Measurements from ENCODE around the gene ARHGAP10. TPM values are rescaled to one million over a fixed set of nuclear protein-coding genes. Genes with fewer than 3 reads are reported as not detected.

Gene ARHGAP10
- total RNA-seq, 4 donors from 2014 or later, result 26.5 to 117 (median 29.7) TPM

DNA sequence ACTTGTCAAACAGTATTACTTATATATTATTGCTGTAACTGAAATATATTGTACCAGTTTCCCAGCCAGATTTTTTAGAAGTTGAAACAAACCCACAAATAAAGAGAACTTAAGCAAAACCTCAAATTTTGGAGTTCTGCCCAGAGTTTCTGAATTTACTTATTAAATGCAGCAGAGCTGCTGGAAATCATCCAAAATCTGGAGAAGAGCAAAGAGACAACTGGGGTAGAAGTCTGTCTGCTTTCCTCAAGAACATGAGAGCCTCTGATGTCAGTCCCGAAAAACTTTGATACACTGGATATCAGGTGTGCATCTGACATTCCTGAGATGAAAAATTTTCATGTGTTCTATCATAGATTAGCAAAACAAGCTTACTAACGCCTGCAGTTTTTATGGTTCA is 384.4 kb downstream of the ARHGAP10 start:
- no peaks in the 10 kb centered on the region for H3K9me3 ChIP-seq
- H3K36me3 ChIP-seq, result peaks cover 0 to 37% (median 0%) of the 10 kb centered on the region in 3 donors
- no peak overlapping the region for H3K4me3 ChIP-seq
- TF ChIP-seq, protein P1, sequence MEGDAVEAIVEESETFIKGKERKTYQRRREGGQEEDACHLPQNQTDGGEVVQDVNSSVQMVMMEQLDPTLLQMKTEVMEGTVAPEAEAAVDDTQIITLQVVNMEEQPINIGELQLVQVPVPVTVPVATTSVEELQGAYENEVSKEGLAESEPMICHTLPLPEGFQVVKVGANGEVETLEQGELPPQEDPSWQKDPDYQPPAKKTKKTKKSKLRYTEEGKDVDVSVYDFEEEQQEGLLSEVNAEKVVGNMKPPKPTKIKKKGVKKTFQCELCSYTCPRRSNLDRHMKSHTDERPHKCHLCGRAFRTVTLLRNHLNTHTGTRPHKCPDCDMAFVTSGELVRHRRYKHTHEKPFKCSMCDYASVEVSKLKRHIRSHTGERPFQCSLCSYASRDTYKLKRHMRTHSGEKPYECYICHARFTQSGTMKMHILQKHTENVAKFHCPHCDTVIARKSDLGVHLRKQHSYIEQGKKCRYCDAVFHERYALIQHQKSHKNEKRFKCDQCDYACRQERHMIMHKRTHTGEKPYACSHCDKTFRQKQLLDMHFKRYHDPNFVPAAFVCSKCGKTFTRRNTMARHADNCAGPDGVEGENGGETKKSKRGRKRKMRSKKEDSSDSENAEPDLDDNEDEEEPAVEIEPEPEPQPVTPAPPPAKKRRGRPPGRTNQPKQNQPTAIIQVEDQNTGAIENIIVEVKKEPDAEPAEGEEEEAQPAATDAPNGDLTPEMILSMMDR (IDR thresholded peaks at IDR 0.05), result no peak
- no peak for TF ChIP-seq POLR2A (IDR thresholded peaks at IDR 0.05)
- intact Hi-C loops (cut with DNase I), result no loop called here
- 16 to 22% methylated on average over 2 of the region's 2 CpGs for WGBS, 2 donors
- DNase-seq, result no peak
- peaks cover 0 to 18% (median 0%) of the 10 kb centered on the region in 3 donors for H3K4me1 ChIP-seq
- no peaks in the 10 kb centered on the region for H3K27me3 ChIP-seq
- no peak overlapping the region for H3K27ac ChIP-seq

DNA sequence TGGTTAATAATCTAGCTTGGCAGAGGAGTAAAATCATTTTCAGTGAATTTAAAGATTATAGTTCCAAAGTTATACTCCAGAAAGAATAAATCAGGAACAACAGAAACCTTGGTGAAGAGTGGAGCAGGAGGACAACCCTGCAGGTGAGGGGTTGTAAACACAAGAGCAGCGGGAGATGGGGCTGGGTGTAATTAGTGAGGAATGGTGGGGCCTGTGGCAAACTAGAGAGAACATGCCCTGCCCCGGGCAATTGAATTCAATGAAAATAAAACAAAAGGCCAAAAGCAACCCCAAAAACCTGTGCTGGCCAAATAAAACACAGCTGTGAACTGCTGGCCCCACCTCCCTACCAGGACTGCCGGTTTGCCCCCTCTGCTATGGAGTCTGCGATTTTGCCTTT is 385.1 kb downstream of the ARHGAP10 start:
- 42 to 54% methylated on average over 4 of the region's 4 CpGs for WGBS, 2 donors
- Histone ChIP-seq H3K4me1 (peaks cover 0 to 18% (median 0%) of the 10 kb centered on the region in 3 donors), H3K27me3 (no peaks in the 10 kb centered on the region), H3K27ac (no peak overlapping the region), H3K36me3 (peaks cover 0 to 37% (median 0%) of the 10 kb centered on the region in 3 donors), H3K9me3 (no peaks in the 10 kb centered on the region), H3K4me3 (no peak overlapping the region)
- intact Hi-C loops (cut with DNase I), result no loop called here
- TF ChIP-seq, protein P1 (IDR thresholded peaks at IDR 0.05), result no peak
- no peak for TF ChIP-seq POLR2A (IDR thresholded peaks at IDR 0.05)
- DNase-seq, result no peak

DNA sequence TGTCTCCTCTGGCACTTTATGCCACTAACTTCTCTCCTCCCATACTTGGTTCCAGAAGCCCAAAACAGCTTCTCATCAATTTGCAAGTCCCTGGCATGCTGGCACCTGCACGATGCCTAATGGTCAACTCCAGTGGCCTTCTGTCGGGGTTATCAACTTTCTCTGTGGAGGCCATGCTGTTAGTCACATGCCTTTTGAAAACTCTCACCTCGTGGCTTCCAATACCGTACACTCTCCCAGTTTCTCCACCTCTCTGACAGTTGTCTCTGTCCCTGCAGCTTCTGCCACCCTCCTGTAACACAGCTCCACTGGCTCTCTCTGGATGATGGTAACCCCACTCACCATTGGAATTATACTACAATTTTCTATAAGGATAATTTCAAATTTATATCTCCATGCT is 386.3 kb downstream of the ARHGAP10 start:
- WGBS, 2 donors, result 87 to 91% methylated on average over 4 of the region's 4 CpGs
- Histone ChIP-seq H3K27ac (no peak overlapping the region), H3K36me3 (peaks cover 0 to 26% (median 0%) of the 10 kb centered on the region in 3 donors), H3K4me1 (peaks cover 0 to 18% (median 0%) of the 10 kb centered on the region in 3 donors), H3K9me3 (peaks cover 0 to 8% (median 3%) of the 10 kb centered on the region in 3 donors), H3K4me3 (no peak overlapping the region), H3K27me3 (no peaks in the 10 kb centered on the region)
- DNase-seq, result no peak
- intact Hi-C loops (cut with DNase I), result no loop called here
- no peak for TF ChIP-seq POLR2A (IDR thresholded peaks at IDR 0.05)
- TF ChIP-seq, protein P1 (IDR thresholded peaks at IDR 0.05), result no peak

DNA sequence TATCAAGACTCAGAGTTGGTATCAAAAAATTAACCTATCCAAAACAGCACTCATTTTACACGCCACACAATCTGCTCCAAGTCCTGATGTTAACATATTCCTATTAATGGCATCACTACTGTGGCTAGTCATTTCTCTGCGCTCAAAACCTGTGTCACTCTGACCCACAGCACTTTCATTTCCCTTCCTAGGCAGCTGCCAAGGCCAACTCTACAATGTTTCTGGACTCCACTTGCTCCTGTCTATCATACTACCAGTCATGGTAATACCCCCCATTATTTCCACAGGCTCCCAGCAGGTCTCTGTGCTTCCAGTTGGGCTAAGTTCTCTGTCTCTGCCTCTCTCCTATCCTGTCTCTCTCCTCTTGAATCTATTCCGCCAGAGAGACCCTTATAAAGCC is 386.7 kb downstream of the ARHGAP10 start:
- 85 to 88% methylated on average over 3 of the region's 3 CpGs for WGBS, 2 donors
- intact Hi-C loops (cut with DNase I), result no loop called here
- Histone ChIP-seq H3K27me3 (no peaks in the 10 kb centered on the region), H3K36me3 (peaks cover 0 to 22% (median 0%) of the 10 kb centered on the region in 3 donors), H3K4me3 (no peak overlapping the region), H3K4me1 (peaks cover 0 to 18% (median 0%) of the 10 kb centered on the region in 3 donors), H3K9me3 (peaks cover 0 to 13% (median 8%) of the 10 kb centered on the region in 3 donors), H3K27ac (no peak overlapping the region)
- TF ChIP-seq POLR2A (IDR thresholded peaks at IDR 0.05), result no peak
- TF ChIP-seq, protein P1 (IDR thresholded peaks at IDR 0.05), result no peak
- no peak for DNase-seq

DNA sequence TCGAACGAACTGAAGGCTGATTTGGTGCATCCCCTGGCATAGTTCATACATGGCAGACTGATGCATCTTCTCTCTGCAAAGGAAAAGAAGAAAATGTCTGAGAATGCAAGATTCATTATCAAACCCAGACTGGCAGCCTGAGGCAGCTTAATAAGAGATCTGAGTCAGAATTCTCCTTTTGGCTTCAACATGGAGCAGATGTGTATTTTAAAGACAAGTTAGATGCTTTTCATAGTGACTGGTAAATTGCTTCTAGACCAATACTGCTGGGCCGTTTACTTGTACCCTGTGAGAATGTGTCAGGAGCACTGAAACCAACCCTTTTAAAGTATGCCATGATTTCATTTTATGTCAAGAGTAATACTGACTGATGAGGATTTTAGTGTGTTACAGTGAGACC is 388.3 kb downstream of the ARHGAP10 start:
- H3K9me3 ChIP-seq, result peaks cover 0 to 28% (median 20%) of the 10 kb centered on the region in 3 donors
- WGBS, 2 donors, result 65 to 73% methylated on average over 3 of the region's 3 CpGs
- no peak overlapping the region for H3K4me3 ChIP-seq
- H3K4me1 ChIP-seq, result peaks cover 0 to 18% (median 0%) of the 10 kb centered on the region in 3 donors
- DNase-seq, result no peak
- no peak for TF ChIP-seq POLR2A (IDR thresholded peaks at IDR 0.05)
- TF ChIP-seq, protein P1 (IDR thresholded peaks at IDR 0.05), result no peak
- no peak overlapping the region for H3K27ac ChIP-seq
- intact Hi-C loops (cut with DNase I), result no loop called here
- H3K36me3 ChIP-seq, result peaks cover 0 to 17% (median 0%) of the 10 kb centered on the region in 3 donors
- H3K27me3 ChIP-seq, result no peaks in the 10 kb centered on the region

Small RNA genes within 50 kb of the gene (small RNA-seq; reads per million reads assigned to genes)
- gene MIR4799, result 0 reads per million in 4 donors
- gene RN7SL254P, result 0 reads per million in 4 donors
- 0 reads per million in 4 donors for gene RNA5SP165

Other genes with a start within 250 kb of the ARHGAP10 start
- gene TMEM184C, start 114.7 kb upstream of the ARHGAP10 start, total RNA-seq, result 10 to 100 TPM; 16.0 to 29.0 (median 21.6) TPM
- 1 to 10 TPM; 3.2 to 8.1 (median 5.9) TPM for gene PRMT9, start 47.9 kb upstream of the ARHGAP10 start, total RNA-seq

All from esophagus squamous epithelium (tissue), 5 donors.